ENCODE results near the gene RAB10.
"Not testable (repeated sequence)": the region's sequence is repeated elsewhere in the genome, so short reads cannot be mapped to it uniquely, and the experiment has no call there.

RAB10 gene

GRCh38 chr2:26016012-26016705, 17.7 kb upstream of the RAB10 start:
- DNase-seq (ENCODE audit: low spot score), result no peak

GRCh38 chr2:26016706-26017045, 17.2 kb upstream of the RAB10 start:
- DNase-seq (ENCODE audit: low spot score); FAIRE-seq: not testable (repeated sequence)

More at GRCh38 chr2:26016012-26016705, 17.7 kb upstream of the RAB10 start:
- no peak for FAIRE-seq

GRCh38 chr2:26017464-26018183, 16.3 kb upstream of the RAB10 start:
- DNase-seq (ENCODE audit: low spot score) (peak; percentile 65), FAIRE-seq (no peak)

DNA sequence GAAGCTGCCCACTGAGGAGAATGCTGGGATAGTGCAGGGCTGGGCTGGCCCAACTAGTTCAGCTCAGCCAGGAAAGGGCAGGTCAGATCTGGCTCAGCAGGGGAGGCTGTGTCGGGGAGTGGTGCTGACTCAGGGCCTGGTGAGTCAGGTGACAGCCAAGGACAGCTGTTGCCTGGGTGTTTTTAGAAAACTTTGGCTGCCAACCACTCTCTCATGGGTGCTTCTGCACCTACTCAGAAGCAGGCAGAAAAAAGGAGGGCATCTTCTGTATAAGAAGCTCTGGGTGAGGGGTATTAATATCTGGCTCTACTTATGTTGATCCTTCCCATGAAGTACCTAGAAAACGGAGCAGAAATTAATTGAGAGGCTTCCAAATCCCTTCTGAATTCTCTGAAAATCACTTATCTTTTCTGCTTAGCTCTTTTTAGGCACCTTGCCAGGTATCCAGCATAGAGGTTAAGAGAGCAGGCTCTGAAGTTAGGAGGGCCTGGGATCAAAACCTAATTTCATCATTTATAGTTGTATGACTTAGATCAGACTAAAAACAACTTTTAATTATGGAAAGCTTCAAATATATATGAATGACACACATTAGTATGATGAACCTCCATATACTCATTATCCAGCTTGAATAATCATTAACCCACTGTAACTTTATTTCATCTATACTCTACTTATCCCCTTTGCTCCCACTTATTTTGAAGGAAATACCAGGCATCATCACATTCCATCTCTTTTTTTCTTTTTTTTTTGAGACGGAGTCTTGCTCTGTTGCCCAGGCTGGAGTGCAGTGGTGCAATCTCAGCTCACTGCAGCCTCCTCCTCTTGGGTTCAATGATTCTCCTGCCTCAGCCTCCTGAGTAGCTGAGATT, 15.5 kb upstream of the RAB10 start:
- FAIRE-seq (peak; percentile 88), DNase-seq (ENCODE audit: low spot score) (peak; percentile 93)

- no peak for DNase-seq (ENCODE audit: low spot score)
- no peak for FAIRE-seq
Measured at GRCh38 chr2:26020231-26020640, 13.6 kb upstream of the RAB10 start.

DNA sequence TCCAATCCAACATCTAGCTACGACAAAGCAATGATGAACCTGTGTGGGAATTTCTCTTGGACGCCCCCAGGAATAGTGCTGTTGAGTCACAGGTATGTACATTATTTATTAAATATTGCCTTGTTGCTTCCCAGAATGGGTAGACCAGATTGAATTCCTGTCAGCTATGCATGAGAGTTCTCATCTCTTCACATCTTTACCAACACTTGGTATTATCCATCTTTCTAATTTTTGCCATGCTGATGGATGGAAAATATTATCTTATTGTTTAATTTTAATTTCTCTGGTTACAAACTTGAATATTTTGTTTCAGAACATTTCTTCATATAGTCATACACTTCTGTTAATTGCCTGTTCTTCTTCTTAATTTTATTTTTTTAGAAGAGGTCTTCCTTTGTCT, 9.6 kb upstream of the RAB10 start:
- FAIRE-seq (no peak), DNase-seq (ENCODE audit: low spot score) (no peak)

DNA sequence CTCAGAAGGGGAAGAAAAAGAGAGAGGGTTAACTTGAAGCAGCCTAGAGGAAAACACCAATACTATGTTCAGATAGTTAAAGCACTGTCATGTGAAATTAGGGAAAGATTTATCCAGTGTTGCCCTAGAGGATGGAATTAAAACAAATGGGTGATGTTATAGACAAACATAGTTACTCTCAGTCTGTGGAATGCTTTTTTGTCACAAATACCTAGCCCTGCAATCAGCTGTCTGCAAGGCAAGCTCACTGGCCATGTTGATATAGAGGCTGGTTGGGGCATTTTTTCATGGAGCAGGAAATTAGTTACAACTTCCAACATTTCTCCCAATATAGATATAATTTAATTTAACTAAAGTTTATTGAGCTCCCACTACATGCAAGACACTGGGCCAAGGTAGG, 8.4 kb upstream of the RAB10 start:
- no peak for FAIRE-seq
- DNase-seq (ENCODE audit: low spot score), result no peak

DNA sequence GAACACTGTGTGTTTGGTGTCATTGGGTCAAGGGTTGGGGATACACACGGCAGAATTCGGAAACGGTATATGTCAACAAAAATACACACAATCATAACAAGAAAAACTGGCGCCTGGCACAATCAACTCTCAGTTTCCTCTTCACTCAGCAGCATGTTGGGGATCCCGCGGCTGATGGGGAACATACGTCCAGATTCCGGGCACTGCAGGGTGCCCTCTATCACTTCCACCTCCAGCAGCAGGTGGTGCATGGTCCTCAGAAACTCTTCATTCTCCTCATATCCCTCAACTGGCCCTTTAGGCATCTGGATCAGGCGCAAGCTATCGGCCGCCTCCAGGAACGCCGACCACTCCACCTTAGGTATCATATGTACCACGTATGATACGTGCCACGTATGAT, 5.8 kb upstream of the RAB10 start:
- not testable (repeated sequence) for FAIRE-seq

DNA sequence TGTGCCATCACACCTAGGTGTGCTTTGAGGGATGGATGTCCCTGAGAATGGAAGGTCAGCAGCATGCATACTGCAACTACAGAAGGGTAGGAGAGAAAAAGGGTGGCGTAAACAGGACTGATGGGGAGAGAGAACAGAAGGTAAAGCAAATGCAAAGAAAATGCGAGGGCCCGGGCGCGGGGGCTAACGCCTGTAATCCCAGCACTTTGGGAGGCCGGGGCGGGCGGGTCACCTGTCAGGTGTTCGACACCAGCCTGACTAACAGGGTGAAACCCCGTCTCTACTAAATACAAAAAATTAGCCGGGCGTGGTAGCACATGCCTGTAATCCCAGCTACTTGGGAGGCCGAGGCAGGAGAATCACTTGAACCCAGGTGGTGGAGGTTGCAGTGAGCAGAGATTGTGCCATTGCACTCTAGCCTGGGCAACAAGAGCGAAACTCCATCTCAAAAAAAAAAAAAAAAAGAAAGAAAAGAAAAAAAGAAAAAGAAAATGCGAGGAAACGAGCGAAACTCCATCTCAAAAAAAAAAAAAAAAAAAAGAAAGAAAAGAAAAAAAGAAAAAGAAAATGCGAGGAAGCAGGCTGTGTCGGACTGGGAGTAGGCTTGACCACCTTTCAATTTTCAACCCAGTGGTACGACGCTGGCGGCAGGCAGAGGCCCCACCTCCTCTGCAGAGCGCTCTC, 1.2 kb upstream of the RAB10 start:
- not testable (repeated sequence) for DNase-seq (ENCODE audit: low spot score); FAIRE-seq

More for the DNA sequence above, 5.8 kb upstream of the RAB10 start:
- not testable (repeated sequence) for DNase-seq (ENCODE audit: low spot score)

- no peak for FAIRE-seq
- peak; percentile 67 for DNase-seq (ENCODE audit: low spot score)
Measured at GRCh38 chr2:26033270-26033817, 540 bp upstream of the RAB10 start.

DNA sequence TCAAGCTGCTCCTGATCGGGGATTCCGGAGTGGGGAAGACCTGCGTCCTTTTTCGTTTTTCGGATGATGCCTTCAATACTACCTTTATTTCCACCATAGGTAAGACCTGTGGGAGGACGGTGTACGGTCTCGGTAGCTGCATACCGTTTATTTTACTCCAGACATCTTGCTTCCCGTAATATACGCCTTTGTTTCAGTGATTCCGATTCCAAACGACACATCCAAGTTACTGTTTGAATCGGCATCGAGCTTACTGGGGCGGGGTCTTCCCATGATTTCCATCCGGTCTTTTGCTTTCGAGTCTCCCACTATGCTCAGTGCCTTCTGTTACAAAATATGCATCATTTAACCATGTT, 731 bp downstream of the RAB10 start:
- DNase-seq (ENCODE audit: low spot score), result no peak
- no peak for FAIRE-seq

DNA sequence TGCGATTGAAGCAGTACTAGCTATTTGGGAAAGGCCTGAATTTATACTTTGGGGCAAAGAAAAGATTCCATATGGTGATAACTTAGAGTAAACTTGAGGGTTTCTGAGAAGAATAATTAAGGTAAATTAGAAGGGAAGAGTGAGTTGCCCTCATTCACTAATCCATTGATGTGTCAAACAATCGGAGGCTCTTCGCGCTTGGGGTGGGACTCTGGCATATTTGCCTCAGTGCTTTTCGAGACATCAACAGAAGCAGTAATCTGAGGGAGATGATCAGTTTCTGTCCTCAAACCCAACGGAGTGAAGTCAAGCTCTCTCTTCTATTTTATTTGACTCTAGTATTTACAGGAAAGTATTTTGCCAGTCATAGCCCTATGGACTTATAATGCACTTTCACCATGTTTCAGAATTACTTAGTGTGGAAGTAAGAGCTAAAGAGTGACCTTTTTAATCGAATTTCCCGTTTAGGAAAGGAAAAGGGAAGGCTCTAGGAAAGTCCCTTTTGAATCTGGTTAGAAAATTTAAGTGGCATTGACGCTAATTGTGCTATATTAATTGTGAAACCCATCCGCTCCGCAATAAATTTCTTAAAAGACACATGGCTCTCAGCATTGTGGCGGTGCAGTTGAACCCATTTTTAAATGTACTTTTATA, 1.3 kb downstream of the RAB10 start:
- DNase-seq (ENCODE audit: low spot score), result no peak

DNA sequence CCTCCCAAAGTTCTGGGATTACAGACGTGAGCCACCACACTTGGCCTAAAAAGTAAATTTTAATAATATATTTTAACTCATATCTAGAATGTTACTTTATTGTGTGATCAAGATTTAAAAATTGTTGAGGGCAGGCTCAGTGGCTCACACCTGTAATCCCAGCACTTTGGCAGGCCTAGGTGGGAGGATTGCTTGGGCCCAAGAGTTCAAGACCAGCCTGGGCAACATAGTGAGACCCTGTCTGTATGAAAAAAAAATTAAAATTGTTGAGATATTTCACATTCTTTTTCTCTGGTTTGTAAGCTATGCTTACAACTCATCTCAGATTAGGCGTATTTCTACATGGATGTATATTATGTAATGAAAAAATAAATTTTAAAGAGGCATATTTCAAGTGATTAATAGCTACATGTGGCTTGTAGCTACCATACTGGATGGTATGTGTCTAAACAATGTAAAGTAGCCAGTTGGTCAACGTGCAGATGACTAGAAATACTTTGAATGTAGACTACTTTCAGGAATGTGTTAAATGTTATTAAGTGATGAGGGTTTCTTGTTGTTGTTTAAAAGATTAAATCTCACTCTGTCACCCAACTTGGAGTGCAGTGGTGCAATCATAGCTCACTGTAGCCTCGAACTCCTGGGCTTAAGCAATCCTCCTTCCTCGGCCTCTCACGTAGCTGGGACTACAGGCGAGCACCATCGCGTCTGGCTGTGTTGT, 5.9 kb downstream of the RAB10 start:
- no peak for DNase-seq (ENCODE audit: low spot score)
- no peak for FAIRE-seq

More for the DNA sequence above, 1.3 kb downstream of the RAB10 start:
- FAIRE-seq, result no peak

DNA sequence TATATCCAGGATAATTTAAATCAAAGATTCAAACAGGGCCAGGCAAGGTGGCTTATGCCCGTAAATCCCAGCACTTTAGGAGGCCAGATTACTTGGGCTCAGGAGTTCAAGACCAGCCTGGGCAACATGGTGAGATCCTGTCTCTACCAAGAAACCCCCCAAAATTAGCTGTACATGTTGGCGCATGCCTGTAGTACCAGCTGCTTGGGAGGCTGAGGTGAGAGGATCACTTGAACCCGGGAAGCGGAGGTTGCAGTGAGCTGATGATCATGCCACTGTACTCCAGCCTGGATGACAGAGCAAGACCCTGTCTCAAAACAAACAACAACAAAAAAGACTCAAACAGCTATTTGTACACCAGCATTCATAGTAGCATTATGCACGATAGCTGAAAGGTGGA, 9.2 kb downstream of the RAB10 start:
- FAIRE-seq (no peak), DNase-seq (ENCODE audit: low spot score) (no peak)

GRCh38 chr2:26043862-26044696, 10.2 kb downstream of the RAB10 start:
- DNase-seq (ENCODE audit: low spot score) (no peak), FAIRE-seq (no peak)

DNA sequence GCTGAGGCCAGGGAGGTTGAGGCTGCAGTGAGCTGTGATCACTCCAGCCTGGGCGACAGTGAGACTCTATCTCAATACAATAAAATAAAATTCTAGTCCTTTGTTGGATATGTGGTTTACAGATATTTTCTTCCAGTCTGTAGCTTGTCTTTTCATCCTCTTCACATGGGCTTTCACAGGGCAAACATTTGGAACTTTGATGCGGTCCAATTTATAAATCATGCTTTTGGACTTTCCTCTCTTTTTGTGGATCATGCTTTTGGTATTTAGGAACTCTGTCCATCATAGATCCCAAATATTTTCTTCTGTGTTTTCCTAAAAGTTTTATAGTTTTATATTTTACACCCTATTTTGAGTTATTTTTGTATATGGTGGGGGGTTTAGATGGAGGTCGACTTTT, 14.9 kb downstream of the RAB10 start:
- no peak for FAIRE-seq
- no peak for DNase-seq (ENCODE audit: low spot score)

DNA sequence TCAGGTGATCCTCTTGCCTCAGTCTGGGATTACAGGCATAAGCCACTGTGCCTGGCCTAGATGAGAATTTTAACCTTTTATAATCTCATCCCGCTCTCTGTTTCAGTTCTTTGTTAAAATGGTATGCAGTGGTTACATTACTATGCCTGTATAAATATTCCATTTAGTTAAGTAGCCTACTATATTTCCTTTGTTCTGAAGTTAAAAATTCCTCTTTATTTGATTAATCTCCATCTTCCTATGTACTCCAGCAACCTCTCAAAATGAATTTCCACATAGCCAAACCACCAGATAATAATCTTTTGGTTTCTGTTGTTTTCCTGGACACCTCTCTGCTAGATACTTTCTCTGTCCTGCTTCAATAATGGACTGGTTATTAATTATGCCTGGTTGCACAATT, 15.8 kb downstream of the RAB10 start:
- FAIRE-seq, result no peak
- no peak for DNase-seq (ENCODE audit: low spot score)

DNA sequence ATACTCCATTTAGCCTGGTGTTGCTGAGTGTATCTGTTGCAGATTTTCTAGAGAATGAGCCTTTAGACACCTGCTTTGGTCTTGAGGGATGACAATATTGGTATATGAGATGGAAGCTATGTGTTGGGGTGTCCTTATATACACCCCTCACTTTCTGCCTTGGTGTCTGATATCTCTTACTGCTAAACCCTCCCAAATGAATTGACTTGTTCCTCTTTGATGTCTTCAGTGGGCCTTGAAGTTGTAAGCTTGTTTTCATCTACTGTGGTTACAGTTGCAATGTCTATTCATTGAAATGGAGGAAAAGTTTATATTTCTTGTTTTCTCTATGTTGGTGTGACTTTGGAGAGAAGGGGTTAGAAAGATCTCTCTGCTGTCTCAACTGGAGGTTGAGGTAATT, 18.9 kb downstream of the RAB10 start:
- DNase-seq (ENCODE audit: low spot score) (no peak), FAIRE-seq (no peak)
